NK-92 (cell line): Measurements from ENCODE around the gene PNKD.
"Not testable (repeated sequence)": the region's sequence is repeated elsewhere in the genome, so short reads cannot be mapped to it uniquely, and the experiment has no call there.

Source experiments
- DNase-seq: peaks from one replicate; lab custom pipeline; 2025; ENCODE audit not compliant: unreplicated experiment; lab: John Stamatoyannopoulos, UW

PNKD gene

DNA sequence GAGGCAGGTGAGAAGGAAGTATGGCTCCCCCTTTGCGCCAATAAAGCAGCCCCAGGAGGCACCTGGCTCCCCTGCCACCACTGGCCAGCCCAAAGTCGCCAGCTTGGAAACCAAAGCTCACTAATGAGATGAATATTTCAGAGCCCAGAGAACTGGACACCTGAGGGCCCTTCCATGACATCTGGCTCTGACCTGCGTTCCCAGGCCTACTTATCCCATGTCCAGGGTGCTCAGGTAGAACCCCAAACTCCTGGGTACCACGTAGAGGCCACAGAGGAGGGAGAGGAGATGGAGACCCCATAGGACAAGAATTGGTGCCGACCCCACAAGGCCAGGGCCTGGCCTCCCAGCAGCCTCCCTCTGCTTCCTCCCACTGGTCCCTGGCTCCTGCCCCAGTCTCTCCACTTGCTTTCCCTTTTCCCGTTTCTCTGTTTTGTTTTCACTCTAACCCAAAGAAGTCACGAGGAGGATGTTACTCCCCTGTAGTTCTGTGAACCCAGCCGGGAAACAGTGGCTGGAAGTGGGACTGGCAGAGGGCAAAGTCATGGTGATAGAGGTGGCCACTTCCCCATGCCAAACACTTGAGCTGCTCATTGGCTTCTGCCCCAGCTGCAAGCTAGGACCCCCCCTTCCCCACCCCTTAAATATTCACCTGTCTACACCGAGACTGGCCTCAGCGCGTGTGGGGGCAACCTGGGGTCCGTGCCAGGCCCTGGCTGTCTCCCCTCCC lies 21.2 kb downstream of the PNKD start:
- no peak for DNase-seq

- DNase-seq: no peak
Observed at GRCh38 chr2:218292048-218293014, 22.0 kb downstream of the PNKD start, which contains the start of gene TMBIM1. Gene TMBIM1 (minus strand): TSS chr2:218292503. CDS start chr2:218282141, 10,362 bp downstream.

DNA sequence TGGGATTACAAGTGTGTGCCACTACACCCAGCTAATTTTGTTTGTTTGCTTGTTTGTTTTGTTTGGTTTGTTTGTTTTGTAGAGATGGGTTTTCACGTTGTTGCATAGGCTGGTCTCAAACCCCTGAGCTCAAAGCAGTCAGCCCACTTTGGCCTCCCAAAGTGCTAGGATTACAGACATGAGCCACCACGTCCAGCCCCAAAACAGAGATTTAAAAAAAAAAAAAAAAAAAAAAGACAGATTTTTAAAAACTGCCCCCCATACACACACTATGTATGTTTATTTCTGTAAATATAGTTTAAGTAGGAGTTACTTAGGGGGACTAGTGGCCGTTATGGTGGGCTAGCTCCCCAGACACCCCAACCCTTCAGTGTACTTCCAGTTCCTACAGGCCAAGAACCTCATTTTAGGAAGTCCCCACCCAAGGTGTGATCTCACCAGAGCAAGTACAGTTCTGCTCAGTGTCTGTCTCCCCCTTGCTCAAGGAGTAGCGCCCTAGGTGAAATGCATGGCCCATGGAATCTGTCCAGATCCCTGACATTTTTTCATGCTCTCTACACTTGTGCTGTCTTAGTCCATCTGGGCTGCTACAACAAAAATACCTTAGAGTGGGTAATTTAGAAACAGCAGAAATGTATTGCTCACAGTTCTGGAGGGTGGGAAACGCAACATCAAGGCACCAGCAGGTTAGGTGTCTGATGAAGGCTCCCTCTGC lies 23.6 kb downstream of the PNKD start:
- no peak for DNase-seq

DNA sequence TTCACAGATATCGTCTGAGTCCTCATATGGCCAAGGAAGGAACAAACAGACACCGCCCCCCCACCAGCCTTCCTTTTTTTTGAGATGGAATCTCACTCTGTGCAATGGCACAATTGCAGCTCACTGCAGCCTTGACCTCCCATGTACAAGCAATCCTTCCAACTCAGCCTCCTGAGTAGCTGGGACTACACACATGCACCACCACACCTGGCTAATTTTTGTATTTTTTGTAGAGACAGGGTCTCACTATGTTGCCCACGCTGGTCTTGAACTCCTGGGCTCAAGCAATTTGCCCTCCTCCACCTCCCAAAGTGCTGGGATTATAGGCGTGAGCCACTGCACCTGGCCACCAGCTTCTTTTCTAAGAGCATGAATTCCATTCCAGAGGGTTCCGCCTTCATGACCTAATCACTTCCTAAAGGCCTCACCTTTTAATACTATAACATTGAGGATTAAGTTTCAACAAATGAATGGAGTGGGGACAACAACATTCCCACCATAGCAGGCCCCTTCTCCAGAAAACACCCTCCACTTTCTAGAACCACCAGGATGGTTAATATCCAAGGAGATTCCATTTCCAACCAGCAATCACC lies 24.2 kb downstream of the PNKD start:
- DNase-seq: no peak

DNA sequence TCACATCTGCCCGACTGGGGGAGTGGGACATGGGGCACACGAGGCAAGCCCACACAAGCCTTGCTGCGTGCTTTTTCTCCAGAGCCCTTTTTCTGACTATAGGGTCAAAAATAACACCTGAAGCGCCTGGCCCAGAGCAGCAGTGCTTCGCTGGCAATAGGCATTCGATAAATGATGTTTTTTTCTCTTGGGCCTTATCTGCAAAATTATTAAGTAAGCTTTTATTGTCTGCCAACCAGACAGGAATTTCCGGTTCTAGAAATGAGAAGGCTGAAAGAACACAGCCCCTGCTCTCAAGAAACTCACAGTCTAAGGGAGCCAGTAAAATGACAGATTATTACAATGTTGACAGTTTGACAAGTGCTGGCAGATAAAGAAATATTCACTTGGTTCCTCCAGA lies 24.7 kb downstream of the PNKD start:
- no peak for DNase-seq

DNA sequence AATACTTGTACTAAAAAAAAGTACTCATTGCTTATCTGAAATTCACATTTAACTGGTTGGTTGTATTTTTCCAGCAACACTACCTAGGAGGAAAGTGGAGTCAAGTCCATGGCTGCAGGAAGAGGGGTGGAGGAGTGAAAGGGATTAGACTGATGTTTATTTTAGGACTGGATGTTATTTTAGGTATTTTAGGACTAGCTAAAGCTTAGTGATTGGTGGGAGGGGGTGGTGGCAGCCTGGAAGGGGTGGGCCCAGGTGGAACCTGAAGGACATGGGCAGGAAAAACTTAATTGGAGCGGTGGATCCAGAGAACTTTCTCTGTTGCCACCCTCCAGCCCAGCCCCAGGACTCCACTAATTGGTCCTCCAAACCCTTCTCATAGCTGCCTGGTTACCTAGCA lies 25.9 kb downstream of the PNKD start:
- DNase-seq: no peak

DNA sequence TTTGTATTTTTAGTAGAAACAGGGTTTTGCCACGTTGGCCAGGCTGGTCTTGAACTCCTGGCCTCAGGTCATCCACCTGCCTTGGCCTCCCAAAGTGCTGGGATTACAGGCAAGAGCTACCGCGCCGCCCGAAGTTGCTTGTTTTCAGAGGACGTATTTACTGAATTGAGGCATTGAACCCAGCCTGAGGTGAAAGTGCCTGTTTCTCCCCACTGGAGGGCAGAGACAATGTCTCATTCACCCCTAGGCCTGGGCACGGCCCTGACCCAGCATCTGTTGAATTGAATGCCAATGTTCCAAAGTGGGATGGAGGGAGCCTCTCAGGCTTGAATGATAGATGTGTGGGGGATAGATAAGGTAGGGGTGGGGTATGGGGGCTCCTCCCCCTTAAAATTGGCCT lies 26.5 kb downstream of the PNKD start:
- DNase-seq: no peak

- DNase-seq: no peak
Observed at GRCh38 chr2:218298314-218298875, 28.1 kb downstream of the PNKD start.

DNA sequence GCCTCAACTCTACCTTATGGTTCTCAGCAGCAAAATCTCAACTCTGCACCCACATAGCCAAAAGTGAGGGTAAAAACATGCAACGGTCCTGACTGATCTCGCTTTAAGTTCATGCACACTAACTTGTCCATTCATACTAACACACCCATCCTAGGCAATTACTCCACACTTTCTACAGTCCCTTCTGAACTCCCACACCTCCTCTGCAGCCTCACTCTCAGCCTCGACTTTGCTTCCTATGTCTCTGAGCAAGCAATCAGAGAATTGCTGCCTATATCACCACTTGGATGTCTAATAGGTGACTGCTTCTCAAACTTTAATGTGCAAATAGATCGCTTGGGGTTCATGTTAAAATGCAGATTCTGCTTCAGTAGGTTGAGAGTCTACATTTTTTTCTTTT lies 29.8 kb downstream of the PNKD start:
- DNase-seq: no peak

- peak; percentile 39 for DNase-seq
Observed at GRCh38 chr2:218301176-218301819, 31.0 kb downstream of the PNKD start.

DNA sequence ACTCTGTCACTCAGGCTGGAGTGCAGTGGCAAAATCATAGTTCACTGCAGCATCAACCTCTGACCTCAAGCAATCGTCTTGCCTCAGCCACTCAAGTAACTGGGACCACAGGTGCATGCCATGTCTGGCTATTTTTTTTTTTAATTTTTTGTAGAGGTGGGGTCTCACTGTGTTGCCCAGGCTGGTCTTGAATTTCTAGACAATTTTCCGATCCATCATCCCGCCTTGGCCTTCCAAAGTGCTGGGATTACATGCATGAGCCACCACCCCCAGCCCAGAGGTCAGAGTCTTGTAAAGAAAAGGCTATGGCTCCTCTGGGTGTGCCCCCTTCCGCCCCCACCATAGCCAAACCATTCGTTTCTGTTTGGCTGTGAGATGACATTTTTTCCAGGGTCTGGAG lies 35.1 kb downstream of the PNKD start:
- no peak for DNase-seq

DNA sequence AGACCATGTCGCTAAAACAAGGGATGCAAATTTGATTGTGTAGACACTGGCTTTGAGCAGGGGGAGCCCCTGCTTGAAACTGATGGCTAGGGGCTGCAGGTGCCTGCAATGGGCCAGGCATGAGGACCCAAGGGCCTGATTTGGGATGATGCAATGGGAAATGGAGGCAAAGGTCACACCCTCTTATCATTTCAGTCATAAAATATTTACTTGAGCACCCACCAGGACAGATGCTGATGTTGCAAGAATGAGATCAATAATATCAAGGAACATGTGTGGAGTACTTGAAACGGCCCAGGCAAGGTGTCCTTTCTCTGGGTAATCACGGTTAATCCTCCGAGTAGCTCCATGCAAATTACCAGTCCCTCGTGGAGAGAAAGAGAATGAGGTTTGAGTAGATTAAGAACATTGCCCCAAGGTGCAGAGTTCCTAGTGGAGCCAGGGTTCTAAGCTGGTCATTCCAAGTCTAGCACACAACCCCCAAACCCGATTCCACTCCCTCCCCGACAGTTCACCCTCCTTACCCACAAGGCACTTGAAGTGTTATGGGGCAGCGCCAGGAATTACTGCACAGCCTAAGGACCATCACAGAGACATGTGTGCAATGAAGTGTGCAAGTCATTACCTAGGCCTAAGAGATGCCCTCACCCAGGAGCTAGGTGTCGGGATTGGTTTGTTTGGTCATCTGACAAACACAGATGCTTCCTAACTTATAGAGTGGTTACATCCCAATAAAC lies 36.0 kb downstream of the PNKD start:
- DNase-seq: no peak

- DNase-seq: no peak
Observed at GRCh38 chr2:218307415-218308090, 37.2 kb downstream of the PNKD start.

DNA sequence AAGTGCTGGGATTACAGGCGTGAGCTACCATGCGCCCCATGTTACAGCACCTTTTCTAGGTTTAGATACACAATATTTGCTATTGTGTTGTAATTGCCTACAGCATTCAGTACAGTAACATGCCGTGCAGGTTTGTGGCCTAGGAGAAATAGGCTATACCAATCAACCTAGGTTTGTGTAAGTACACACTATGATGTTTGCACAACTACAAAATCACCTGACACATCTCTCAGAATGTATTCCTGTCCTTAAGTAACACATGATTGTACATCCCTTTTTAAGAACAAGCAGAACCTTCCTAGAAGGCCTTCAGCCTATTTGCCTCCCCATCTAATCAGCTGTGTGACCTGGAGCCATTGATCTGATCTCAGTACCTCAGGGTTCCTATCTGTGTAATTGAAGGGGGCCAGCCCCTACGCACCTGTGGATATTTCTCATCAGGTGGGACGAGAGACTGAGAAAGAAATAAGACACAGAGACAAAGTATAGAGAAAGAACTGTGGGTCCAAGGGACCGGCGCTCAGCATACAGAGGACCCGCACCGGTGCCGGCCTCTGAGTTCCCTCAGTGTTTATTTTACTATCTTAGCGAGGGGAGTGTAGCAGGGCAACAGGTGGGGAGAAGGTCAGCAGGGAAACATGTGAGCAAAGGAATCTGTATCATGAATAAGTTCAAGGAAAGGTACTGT lies 40.7 kb downstream of the PNKD start:
- DNase-seq: no peak

- not testable (repeated sequence) for DNase-seq
Observed at GRCh38 chr2:218311541-218312266, 41.4 kb downstream of the PNKD start.

GRCh38 chr2:218312267-218312756 lies 42.0 kb downstream of the PNKD start:
- no peak for DNase-seq

GRCh38 chr2:218313356-218313755 lies 43.0 kb downstream of the PNKD start:
- DNase-seq: no peak

- not testable (repeated sequence) for DNase-seq
Observed at GRCh38 chr2:218314764-218315163, 44.4 kb downstream of the PNKD start.
